DMS79 (cell line): ENCODE results near the gene PTPN21.

Experiments
- DNase-seq: peaks from one replicate; lab custom pipeline; 2025; lab: John Stamatoyannopoulos, UW

The PTPN21 gene

DNA sequence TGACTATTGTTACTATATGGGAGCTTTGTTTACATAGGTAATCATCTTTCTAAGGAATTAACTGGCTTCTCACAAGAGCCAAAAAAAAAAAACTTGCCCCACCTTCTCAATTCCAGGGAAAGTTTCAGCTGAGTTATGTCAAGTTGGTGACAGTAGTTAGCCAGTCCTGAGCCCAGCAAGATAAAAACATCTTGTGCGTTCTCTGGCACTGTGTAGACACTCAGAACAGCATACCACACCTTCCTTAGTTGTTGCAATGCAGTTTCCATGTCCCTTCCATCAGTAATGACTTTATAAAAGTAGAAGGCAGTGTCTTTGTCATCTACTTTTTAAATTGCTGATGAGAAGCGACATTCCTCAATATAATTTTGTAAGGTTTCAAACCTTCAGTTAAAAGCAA is 50.2 kb downstream of the PTPN21 start:
- no peak for DNase-seq

DNA sequence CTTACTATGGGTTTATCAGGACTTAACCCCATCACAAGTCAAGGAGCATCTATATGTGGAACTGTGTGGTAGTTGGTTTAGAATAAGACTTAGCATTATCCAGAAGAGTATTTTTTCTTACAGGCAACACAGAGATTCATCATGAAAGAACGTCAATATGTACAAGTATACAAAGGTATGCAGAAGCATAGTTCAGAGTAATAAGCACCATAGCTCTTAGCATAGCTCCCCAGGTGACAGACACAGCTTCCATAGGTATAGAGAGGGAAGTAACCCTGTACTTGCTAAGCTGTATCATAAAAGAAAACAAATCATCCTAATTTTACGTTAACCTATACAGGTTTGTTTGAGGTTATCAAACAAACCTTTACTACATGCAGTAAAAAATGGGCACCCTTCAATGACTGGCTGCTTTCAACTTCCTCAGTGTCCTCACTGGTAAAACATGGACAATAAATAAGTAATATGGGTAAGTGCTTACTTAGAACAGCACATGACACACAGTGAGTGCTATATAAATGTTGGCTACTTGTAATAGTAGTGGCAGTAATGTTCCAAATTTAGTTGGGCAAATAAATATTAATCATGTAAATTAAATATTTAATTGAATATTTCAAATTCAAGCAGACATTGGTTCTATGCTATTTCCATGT is 50.9 kb downstream of the PTPN21 start:
- no peak for DNase-seq

DNA sequence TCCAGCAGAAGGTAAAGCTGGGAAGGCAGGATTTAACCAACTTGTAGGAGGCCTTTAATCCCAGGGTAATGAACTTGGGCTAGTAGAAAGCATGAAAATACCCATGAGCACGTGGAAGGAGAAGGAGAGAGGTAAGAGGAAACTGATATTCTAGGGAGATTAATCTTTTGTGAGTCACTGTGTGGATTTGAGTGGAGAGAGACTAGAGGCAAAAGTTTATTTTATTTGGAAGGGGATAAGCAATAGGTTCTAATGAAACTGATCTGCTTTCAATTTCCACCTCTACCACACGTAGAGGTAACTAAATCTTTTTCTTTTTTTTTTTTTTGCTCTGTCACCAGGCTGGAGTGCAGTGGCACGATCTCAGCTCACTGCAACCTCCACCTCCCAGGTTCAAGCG is 52.1 kb downstream of the PTPN21 start:
- no peak for DNase-seq

DNA sequence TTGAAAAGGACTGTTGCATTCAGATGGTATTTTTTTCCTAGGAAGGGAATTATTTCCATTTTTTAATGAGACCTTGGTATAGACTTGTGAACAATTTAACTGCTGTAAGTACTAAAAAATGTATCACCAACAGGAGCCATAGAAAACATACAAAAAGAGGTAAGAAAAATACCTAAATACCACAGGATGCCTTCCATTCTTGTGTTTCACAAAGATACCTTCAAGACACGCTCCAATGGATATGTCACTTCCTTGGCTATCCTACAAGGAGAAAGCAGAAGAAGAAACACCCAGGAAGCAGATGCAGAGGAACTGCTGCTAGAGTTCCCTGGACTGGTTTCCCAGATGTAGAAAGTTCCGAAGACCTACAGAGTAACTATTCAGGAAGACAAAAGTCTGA is 54.2 kb downstream of the PTPN21 start:
- DNase-seq, result no peak

DNA sequence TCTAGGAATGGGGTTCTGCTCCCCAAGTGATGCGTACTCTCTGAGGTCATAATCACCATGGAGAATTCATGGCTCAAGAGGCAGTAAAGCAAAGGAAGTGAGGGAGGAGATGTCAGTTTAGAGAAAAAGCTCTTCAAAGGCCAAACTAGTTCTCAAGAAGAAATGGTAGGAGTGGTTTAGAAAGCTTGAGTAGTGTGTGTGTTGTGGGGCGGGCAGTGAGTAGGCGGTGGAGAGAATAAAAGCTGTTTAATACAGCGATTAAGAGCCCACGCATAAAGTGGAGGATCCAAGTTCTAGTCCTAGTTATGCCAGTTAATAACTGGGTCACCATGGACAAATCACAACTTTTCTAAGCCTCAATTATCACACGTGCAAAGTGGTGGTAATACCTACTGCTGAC is 55.6 kb downstream of the PTPN21 start:
- no peak for DNase-seq

DNA sequence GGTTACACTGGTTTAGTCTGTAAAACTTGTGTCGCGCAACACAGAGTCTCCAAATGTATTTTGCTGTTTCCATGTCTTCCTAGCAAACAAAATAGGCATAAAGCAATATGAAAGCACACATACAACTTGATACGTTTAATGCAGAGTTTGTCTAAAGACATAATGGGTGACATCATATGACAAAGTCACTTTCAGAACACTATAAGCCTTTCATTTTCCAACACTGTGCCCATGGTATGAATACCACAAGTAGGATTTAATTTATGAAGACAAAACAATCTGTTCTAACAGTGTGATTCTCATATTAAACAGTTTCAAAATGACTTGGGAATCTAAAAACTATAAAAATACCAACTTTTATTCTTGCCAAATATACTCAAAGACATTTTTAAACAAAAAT is 58.4 kb downstream of the PTPN21 start:
- DNase-seq, result no peak

DNA sequence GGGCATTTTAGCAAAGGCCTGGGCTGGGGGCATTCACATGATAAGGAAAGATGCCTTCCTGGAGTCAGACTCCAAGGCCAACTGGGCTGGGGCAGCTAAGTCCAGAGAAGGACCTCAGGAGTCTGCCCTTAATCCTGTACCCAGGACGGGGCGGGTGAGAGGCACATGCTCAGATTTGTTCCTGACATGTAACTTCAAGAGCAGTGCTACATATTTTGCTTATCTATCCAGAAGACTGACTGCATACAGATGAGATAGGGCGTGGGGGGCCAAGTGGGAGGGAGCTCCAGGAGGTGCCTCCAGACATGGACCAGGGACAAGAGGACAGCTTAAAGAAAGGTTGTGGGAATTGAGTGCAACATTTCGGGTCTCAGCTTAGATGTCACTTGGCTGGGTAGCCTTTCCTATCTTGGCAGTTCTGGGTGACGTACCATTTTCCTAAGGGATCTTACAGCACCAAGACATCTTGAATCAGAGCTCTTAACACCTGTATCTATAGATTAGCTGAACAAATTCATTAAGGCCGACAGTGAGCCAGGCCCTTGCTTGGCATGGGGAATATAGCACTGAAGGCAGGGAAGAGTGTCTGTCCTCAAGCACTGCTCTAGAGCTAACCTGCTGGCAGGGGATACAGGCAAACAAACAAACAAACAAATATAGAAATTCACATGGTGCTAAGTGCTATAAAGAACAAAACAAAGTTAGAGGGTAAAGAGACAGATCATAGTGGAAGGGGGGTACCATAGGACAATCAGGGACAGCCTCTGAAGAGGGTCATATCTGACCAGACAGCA is 61.2 kb downstream of the PTPN21 start:
- DNase-seq, result no peak

DNA sequence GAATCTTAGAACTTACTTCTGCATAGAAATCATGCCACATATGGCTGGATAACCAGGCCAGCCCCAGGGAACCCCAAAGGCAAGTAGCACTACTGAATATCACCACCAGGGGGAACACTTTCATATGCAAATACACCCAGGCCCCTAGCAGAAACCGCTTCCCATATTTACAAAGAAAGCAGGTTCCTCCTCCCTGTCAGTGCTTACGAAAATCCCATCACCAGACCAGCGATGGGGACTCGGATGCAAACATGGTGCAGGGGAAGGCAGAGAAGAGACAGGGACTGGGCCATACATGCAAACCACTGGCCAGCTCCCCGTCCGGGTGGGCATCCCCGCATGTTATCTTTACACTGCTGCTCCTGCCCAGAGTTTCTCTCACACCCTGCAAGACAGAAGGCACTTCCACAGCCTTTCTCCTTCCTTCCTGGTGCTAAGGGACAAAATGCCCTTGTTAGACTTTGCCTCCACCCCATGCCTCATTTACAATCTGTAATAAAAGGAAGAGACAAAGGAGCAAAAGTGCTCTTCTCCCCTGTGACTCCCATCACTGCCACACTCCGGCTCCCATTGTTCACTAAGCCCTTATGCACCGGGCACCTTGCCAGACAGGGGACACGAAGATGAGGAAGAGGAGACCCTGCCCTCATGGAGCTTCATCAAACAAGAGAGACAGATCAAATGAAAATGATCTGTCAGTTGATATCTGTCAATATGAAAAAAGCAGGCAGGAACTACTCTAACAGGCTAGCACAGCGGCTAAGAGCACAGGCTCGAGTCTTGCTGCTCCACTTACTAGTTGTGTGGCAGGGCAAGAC is 62.3 kb downstream of the PTPN21 start:
- DNase-seq, result peak; percentile 19

DNA sequence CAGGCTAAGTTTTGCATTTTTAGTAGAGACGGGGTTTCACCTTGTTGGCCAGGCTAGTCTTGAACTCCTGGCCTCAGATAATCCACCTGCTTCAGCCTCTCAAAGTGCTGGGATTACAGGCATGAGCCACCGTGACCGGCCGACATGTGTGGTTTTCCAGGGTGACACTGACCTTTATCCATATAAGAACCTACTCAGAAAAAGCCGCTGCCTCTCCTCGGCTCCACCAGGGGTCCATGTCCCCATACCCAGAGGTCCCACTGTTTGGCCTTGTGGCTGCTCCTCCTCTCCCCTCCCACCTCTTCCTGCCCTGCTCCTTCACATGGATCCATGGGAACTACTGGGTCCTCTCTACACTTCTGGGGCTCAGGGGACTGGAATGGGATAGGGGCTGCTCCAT is 64.6 kb downstream of the PTPN21 start:
- DNase-seq, result no peak

DNA sequence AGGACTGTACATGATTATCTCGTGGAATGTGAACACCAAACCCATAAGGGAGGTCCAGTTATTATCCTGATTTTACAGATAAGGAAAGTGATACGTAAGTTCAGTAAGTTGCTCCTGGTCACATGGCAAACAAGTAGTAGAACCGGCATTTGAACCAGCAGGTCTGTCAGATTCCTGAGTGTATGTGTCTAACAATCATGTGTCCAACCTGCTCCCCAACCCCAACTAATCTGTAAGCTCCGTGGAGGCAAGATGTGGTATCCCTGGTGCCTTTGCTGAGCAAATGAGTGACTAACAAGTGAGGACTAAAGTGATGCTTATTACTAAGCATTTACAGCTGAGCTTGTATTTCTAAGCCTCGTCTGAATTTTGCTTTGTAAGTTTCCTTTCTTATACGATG is 65.9 kb downstream of the PTPN21 start:
- DNase-seq, result no peak

DNA sequence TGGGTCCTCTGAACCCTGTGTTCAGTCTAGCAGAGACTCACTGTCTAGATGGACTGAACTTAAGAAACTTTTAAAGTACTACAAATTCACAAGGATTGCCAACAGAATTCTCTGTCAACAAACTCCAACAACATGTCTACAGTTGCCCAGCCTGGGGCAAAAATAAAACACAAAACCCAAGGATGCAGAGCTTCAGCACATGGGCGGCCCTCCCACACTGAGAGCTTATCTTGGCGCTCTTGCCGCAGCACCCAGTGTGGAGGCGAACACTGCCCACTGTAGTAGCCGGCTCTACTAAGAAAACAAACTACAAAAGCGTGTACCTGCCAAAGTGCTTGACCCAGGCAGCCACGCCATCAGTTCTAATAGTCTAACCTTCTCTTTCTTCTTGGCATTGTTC is 66.7 kb downstream of the PTPN21 start:
- no peak for DNase-seq

DNA sequence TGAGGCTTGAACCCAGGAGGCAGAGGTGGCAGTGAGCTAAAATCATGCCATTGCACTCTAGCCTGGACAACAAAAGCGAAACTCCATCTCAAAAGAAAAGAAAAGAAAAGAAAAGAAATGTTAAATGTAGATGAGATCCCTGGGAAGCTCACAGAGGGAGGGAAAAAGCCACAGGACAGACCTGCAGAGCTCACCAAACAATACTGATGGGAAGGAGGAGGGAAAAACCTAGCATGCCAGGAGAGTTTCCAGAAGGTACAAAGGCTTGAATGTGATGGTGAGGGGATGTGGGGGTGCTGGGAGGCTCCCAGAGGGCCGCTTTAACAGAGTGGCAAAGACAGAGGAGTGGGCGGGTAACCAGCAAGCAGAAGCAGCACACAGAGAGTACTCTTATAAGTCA is 72.3 kb downstream of the PTPN21 start:
- DNase-seq, result no peak

DNA sequence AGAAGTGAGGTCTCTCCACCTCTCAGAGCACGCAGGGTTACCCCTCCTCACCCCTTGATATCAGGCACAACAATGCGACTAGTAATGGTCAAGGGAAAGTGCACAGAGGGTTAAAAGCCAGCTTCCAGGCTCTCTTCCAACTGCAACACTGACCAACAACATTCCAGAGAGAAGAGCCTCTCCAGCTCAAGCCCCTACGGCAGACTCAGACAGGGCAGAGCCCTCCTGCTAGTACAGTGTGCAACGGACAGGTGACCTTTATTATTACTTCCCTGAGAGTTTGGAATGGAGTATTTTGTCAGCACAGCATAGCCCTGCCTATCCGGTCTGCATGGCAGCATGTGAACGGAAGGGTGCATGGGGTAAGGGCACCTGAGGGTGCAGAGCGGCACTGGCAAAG is 73.0 kb downstream of the PTPN21 start:
- DNase-seq, result no peak

DNA sequence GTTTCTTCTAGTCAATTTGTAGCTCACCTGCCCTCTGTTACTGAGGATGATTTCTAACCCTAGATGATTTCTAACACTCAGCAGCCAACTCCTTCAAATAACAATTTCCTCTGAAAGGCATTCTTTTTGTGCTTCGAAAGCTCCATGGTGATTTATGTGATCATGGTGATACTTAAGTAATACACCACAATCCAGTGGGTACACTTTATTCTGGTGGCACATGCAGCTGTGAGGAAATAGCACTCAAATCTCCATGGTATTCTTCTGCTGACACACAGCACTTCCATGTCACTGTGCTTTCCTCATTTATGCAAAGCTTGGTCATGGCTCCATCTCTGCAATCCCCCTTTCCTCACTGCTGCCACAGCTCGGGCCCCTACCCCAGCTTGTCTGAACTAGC is 73.7 kb downstream of the PTPN21 start:
- no peak for DNase-seq

DNA sequence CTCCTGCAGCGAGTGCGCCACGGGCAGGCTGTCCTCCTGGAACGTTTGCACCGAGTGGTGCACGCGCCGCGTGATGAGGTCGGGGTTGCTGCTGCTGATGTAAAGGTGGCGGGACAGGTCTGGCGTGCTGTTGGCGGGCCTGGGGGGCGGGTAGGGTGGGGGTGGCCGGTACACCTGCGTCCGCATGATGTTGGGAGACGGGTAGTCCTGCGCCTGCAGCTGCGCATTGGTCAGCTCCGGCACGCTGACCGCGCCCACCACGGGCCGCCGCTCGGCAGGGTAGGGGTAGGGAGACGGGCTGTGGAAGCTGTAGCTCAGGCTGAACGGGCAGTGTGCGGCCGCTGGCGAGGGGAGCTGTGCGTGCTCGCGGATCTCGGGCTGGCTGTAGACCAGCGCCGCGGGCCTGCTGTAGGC is 75.2 kb downstream of the PTPN21 start:
- no peak for DNase-seq

DNA sequence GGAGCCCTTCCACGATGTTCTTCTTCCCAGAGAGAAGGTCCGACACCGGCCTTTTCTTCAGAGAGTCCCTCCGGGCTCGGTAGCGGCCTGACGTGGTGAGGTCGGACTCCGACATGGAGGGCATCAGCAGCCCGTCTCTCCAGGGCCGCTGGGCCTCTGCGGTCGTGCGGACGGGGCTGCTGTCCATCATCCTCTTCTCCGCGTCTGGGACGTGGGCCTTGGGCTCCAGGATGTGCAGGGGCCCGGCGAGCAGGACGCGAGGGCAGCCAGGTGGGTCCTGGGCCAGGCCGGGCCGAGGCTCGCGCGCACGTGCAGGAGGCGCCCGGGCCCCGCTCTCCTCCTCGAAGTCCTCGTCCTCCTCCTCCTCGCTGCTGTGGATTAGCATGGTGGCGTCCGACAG is 75.9 kb downstream of the PTPN21 start:
- no peak for DNase-seq

DNA sequence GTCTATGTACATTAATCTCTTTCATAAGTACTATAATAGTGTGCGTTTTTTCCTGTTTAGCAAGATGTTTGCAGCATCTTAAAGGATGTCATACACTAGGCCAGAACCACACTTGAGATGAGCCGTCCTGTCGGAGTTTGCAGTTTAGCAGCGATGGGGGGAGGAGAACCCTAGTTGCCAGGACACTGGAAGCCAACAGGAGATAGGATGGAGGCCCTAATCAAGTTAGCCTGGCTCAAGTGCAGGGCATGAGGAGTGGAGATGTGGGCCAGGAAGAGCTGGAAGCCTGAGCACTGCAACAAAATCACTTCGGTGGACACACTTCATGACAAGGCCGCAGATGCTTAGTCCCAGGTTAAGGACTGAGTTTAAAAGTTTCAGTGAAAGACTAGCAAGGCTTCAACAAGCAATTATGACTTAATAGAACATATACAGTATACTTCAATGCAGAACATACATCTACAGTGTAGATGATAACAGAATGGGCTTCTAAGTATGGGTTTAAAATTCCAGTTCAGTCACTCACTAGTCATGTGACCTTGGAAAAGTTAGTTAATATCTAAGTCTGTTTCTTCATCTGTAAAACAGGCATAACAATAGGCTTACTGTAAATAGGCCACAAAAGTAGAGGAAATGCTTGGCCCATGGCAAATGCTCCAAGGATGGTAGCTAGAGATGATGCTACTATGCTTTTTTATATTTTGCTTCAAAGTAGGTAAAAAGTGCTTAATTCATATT is 77.1 kb downstream of the PTPN21 start:
- no peak for DNase-seq

DNA sequence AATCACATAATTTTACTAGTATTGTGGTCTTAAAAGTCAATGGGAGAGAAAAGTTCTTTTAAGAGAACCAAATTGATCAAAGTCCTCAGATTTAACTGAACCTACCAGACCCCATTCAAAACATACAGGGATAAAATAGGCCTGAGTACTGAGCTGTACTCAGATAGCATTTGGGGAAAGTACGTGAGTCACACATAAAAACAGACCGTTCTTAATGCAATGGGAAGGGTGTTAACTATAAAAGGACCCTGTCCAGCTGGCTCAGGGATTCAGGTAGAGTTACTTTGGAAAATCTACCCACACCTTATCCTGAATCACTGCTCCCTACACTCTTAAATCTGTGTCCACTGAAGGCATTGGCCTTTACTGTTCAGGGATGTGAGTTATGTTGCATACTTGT is 78.0 kb downstream of the PTPN21 start:
- no peak for DNase-seq

DNA sequence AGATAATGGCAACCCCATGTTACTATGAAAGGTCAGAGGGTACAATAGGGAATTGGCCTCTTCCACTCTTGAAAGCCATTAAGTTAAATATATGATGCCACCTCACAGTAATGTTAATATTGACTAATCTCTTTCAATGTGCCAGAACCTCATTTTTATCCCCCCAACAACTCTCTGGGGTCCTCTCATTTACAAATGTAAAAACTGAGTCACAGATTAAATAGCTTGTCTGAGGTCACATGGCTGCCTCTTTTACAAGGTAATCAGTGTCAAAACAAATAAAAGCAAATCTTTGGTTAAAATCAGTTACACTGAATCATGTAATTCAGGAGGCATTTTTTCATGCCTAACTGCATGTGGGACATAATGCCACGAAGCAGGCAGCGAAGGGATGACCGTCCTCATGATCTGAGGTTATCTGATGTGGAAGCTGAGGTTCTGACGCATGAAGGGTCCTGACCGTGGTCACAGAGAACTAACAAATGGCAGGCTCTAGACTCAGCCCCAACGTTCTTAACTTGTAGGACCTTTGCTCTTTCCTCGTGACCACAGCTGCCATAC is 78.5 kb downstream of the PTPN21 start:
- no peak for DNase-seq

DNA sequence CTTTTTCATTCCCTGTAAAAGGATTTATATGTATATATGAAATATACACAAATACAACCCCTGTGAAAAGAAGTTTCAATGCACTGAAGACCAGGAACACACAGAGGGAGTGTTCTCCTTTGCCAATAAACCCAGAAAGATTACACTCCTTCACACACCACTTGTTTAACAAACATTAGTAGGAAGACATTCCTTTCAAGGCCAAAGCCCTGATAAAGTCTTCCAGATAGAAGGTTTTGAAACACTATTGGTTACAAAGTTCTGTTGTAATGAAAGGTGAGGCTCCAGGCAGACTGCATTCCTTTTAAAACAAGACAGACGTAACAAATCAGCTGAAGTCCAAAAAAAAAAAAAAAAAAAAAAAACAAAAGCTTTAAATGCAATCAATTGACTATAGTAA is 81.0 kb downstream of the PTPN21 start:
- no peak for DNase-seq

DNA sequence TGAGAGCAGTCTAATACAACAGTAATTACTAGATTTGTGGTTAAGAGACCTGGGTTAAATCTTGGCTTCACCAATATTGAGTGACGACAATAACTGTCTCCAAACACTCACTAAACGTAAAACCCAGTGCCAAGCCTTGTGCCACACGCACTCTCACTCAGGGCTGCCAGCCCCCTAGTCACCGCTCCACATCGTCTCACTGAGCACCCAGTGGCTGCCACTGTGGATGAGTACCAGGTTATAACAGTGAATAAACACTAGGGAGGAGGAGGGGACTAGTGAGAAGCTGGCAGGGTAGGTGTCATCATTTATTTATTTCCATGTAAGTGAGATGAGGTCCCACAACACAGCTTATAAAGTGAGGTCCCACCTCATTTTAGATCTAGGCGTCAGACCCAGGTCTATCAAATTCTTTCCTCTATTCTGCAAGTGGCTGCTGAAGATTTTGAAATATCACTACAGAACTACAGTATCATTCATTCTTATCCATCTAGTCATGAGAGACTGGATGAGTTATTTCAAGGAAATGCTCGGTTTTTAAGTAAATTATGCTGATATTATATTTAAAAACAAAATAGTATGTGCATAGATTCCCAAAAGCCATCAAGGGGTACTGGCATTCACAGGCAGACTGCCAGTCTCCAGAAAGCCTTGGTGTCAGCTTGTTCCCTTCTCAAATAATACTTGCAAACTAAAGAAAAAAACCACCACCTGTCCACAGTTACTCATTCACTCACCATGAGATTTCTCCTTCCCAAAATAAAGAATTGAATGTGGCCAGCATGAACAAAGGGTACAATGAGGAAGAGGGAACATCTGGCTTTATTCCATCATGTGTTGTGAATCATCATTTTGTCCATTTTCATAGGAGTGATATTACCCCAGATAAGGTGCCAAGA is 84.0 kb downstream of the PTPN21 start:
- DNase-seq, result no peak
